ENCODE measurements around the gene TRIM40.

- TF ChIP-seq CTCF (IDR thresholded peaks at IDR 0.05) (no peak), RAD21 (conservative IDR thresholded peaks at IDR 0.05 in 1 of 2, IDR thresholded peaks at IDR 0.05 in 1 of 2) (no peak), EHMT2 (IDR thresholded peaks at IDR 0.05; ENCODE audit: low read depth) (no peak), CHD2 (IDR thresholded peaks at IDR 0.05; ENCODE audit: low read length, partially characterized antibody) (no peak), NPAS2 (CRISPR knock-in tag; IDR thresholded peaks at IDR 0.05; ENCODE audit: borderline replicate concordance) (no peak), KDM1A (IDR thresholded peaks at IDR 0.05; ENCODE audit: low read depth) (no peak), HOXA7 (CRISPR knock-in tag; IDR thresholded peaks at IDR 0.05) (no peak), POLR2AphosphoS2 (conservative IDR thresholded peaks at IDR 0.05; ENCODE audit: low read length) (no peak), MAZ (IDR thresholded peaks at IDR 0.05; ENCODE audit: borderline replicate concordance, low read depth, low read length) (no peak)
Observed at GRCh38 chr6:30172681-30173080, 36.7 kb downstream of the TRIM40 start.

Measured in A549 (cell line).